ENCODE measurements around the gene RAD50. TPM values are rescaled to one million over a fixed set of nuclear protein-coding genes. Genes with fewer than 3 reads are reported as not detected.

The RAD50 gene
- total and polyA plus RNA-seq, 10 of the 15 experiments (the other 5 are each of a cell fraction or from before 2014, with no cell fraction given), result 12.8 to 68.6 (median 47.0) TPM

DNA sequence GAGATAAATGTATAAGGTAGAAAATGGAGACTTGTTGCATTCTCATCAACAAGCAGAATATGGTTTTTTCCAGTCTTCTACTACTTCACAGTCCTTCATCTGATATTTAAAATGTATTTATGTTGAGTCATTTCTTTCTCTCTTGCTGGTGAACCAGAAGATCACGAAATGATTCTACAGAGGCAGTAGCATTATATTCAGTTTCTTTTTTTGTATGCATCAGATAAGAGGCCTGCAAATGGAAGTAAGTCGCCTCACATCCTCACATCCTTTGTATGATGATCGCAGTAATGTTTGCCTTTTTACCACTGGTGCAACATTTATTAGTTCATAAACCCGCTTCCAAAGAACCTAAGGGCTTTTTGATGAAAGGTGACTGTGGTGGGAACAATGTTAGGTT is 79.1 kb downstream of the RAD50 start:
- FAIRE-seq, result peak; percentile 82
- ATAC-seq, result peak; percentile 74
- no peaks in the 10 kb centered on the region for H3K27me3 ChIP-seq (replicated peaks in 1 of 2; ENCODE audit: control insufficient read depth in 2 of 2, insufficient read depth in 2 of 2, low read length in 1 of 2)
- under 1% methylated on average over 4 of the region's 4 CpGs for WGBS (ENCODE audit: insufficient coverage, insufficient replicate concordance, low lambda C conversion rate, missing lambda C conversion rate)
- H4K20me1 ChIP-seq (ENCODE audit: control insufficient read depth, insufficient read depth), result no peaks in the 10 kb centered on the region
- BruUV-seq (replicated peaks), result no TSS peak
- peaks cover 10 to 22% of the 10 kb centered on the region in 2 experiments for H3K36me3 ChIP-seq (ENCODE audit: control insufficient read depth in 2 of 2, insufficient read depth in 2 of 2, low read length in 1 of 2)
- H2AFZ ChIP-seq (ENCODE audit: control insufficient read depth, low read depth, low read length), result no peak overlapping the region
- H3K4me3 ChIP-seq, result no peak overlapping the region
- H3K4me1 ChIP-seq (ENCODE audit: control insufficient read depth, insufficient read depth, low read length), result peaks cover 48% of the 10 kb centered on the region
- peak overlapping the region; percentile 62 for H3K4me2 ChIP-seq (ENCODE audit: control insufficient read depth, insufficient read depth)
- intact Hi-C loops (cut with micrococcal nuclease; ENCODE audit: unreplicated experiment), result loop anchor here (5.0 kb wide), 1 partner anchor 109 kb away; no protein-coding TSS in a partner anchor
- in situ Hi-C loops (cut with MboI), result no loop called here
- ChIA-PET SMC1A (ENCODE audit: uncharacterized antibody, unreplicated experiment) (interaction anchor here (0.9 to 7.8 kb wide), 6 partner anchors 12 to 59 kb away, joined by 3 to 119 read pairs (median 4); partner anchors contain the start of gene IL13), RAD21 (ENCODE audit: unreplicated experiment) (interaction anchor here (0.9 to 1.8 kb wide), 4 partner anchors 25 to 327 kb away, joined by 3 to 4 read pairs (median 4); no protein-coding TSS in a partner anchor), POLR2A (interaction anchor here (1.2 to 1.3 kb wide), 2 partner anchors 39 to 53 kb away, joined by 3 read pairs; no protein-coding TSS in a partner anchor), CTCF (interaction anchor here (1.4 kb wide), 1 partner anchor 25 kb away, joined by 4 read pairs; no protein-coding TSS in a partner anchor)
- H3K9ac ChIP-seq (ENCODE audit: control insufficient read depth, insufficient read depth, low read length), result peak overlapping the region; percentile 43; the same call in 1 of the 2 replicates
- peak overlapping the region; percentile 57 for H3K27ac ChIP-seq (ENCODE audit: control insufficient read depth, insufficient read depth)
- no peaks in the 10 kb centered on the region for H3K9me3 ChIP-seq (replicated peaks; ENCODE audit: control insufficient read depth, insufficient read depth, low read length)
- DNase-seq (ENCODE audit: low read depth, low spot score), result peak; percentile 57
- H3K79me2 ChIP-seq (ENCODE audit: control insufficient read depth, insufficient read depth, low read length), result no peaks in the 10 kb centered on the region
- peak in 1 of 2 experiments; percentile 82; a peak in 2 of 4 replicates for TF ChIP-seq CEBPB (IDR thresholded peaks at IDR 0.05; ENCODE audit: borderline replicate concordance in 1 of 2, low read depth in 2 of 2, low read length in 2 of 2)
- TF ChIP-seq KAT2A (conservative IDR thresholded peaks at IDR 0.05; ENCODE audit: control insufficient read depth, low read depth, low read length), result no peak
- peak; percentile 90 for TF ChIP-seq FOXM1 (IDR thresholded peaks at IDR 0.05; ENCODE audit: low read depth, low read length)
- TF ChIP-seq FOS (IDR thresholded peaks at IDR 0.05; ENCODE audit: borderline replicate concordance, extremely low read depth, insufficient read length), result no peak
- TF ChIP-seq ZBTB33 (IDR thresholded peaks at IDR 0.05), result no peak
- no peak for TF ChIP-seq SMAD5 (IDR thresholded peaks at IDR 0.05; ENCODE audit: low read depth)
- TF ChIP-seq, protein P1, sequence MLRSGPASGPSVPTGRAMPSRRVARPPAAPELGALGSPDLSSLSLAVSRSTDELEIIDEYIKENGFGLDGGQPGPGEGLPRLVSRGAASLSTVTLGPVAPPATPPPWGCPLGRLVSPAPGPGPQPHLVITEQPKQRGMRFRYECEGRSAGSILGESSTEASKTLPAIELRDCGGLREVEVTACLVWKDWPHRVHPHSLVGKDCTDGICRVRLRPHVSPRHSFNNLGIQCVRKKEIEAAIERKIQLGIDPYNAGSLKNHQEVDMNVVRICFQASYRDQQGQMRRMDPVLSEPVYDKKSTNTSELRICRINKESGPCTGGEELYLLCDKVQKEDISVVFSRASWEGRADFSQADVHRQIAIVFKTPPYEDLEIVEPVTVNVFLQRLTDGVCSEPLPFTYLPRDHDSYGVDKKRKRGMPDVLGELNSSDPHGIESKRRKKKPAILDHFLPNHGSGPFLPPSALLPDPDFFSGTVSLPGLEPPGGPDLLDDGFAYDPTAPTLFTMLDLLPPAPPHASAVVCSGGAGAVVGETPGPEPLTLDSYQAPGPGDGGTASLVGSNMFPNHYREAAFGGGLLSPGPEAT (IDR thresholded peaks at IDR 0.05; ENCODE audit: low read depth), result no peak
- TF ChIP-seq NFXL1 (IDR thresholded peaks at IDR 0.05; ENCODE audit: borderline replicate concordance), result no peak
- TF ChIP-seq MLLT1 (IDR thresholded peaks at IDR 0.05), result no peak
- TF ChIP-seq BHLHE40 (IDR thresholded peaks at IDR 0.05; ENCODE audit: borderline replicate concordance in 1 of 2, low read depth in 2 of 2, low read length in 1 of 2), result no peak
- peak in 1 of 2 experiments; percentile 54; a peak in 1 of 4 replicates for TF ChIP-seq ETV6 (conservative IDR thresholded peaks at IDR 0.05 in 1 of 2, IDR thresholded peaks at IDR 0.05 in 1 of 2; ENCODE audit: borderline replicate concordance in 1 of 2, low read depth in 1 of 2)
- TF ChIP-seq IKZF2 (IDR thresholded peaks at IDR 0.05), result peak; percentile 26 to 62; a peak in 3 of 4 replicates
- TF ChIP-seq SREBF2 (IDR thresholded peaks at IDR 0.05; ENCODE audit: low read length), result no peak
- TF ChIP-seq ZNF217 (IDR thresholded peaks at IDR 0.05), result peak; percentile 78; the same call in 1 of the 2 replicates
- TF ChIP-seq NBN (IDR thresholded peaks at IDR 0.05), result no peak
- TF ChIP-seq BRCA1 (IDR thresholded peaks at IDR 0.05; ENCODE audit: low read depth, low read length), result no peak
- no peak for TF ChIP-seq KLF5 (IDR thresholded peaks at IDR 0.05; ENCODE audit: partially characterized antibody)

Measured in GM12878 (cell line).